BE2C (cell line): ENCODE results near the gene NFASC.

Experiments
- DNase-seq: peaks from one replicate; pipeline ENCODE4 v3.0.0-alpha.2; 2020
- H3K27me3 ChIP-seq: fragments of 250-450 bp; sonication (Bioruptor Pico); 2 replicates; pipeline ENCODE4 v1.5.1; 2020; ENCODE audit warnings: mild to moderate bottlenecking
- H3K36me3 ChIP-seq: fragments of 250-450 bp; sonication (Bioruptor Pico); 2 replicates; pipeline ENCODE4 v1.5.1; 2020; ENCODE audit warnings: mild to moderate bottlenecking
- H3K4me1 ChIP-seq: fragments of 250-450 bp; sonication (Bioruptor Pico); 2 replicates; pipeline ENCODE4 v1.5.1; 2020
- H3K4me3 ChIP-seq: 2 replicates; pipeline ENCODE4 v1.5.1; 2011; ENCODE audit warnings: low read depth, low read length
- H3K9me3 ChIP-seq: fragments of 250-450 bp; sonication (Bioruptor Pico); 2 replicates; pipeline ENCODE4 v1.5.1; 2020
- TF ChIP-seq, protein P1 (sequence below): IDR thresholded peaks from 2 replicates; pipeline ENCODE4 v1.5.1; 2012; ENCODE audit warnings: mild to moderate bottlenecking, low read depth, low read length

Gene NFASC

GRCh38 chr1:205009670-205010069, 139.0 kb downstream of the NFASC start:
- peaks cover 8% of the 10 kb centered on the region for H3K4me1 ChIP-seq

DNA sequence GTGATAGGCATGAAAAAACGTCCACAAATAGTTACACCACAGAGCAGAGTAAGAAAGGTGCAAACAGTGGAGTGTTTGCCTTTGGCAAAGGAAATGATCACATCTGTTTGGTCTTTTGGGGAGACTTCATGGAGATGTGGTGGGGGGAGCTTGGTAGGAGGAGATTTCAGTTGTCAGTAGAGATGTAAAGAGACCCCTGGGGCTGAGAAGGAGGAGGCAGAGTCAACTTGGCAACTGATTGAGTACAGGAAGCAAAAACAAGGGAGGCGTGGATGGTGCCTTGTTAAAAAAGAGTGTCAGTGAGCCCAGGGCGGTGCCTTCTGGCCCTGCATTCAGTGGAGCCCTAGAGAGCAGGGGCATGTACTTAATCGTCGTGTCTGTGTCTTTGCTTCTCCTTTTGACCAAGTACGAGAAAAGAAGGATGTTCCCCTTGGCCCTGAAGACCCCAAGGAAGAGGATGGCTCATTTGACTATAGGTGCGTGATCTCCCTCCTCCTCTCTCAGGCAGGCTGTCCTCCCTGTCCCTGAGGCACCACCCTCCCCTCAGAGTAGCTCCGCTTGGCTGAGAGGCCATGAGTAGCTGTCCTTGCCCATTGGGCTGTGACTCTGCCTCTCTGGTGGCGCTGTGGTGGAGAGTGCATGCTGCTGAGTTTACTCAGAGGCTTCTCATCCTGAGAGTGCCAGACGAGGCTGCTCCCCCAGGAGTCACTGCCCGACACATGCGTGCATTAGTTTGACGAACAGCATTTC, 141.9 kb downstream of the NFASC start:
- no peak overlapping the region for H3K4me3 ChIP-seq
- no peaks in the 10 kb centered on the region for H3K36me3 ChIP-seq
- H3K9me3 ChIP-seq = no peaks in the 10 kb centered on the region
- no peak for DNase-seq
- TF ChIP-seq, protein P1, sequence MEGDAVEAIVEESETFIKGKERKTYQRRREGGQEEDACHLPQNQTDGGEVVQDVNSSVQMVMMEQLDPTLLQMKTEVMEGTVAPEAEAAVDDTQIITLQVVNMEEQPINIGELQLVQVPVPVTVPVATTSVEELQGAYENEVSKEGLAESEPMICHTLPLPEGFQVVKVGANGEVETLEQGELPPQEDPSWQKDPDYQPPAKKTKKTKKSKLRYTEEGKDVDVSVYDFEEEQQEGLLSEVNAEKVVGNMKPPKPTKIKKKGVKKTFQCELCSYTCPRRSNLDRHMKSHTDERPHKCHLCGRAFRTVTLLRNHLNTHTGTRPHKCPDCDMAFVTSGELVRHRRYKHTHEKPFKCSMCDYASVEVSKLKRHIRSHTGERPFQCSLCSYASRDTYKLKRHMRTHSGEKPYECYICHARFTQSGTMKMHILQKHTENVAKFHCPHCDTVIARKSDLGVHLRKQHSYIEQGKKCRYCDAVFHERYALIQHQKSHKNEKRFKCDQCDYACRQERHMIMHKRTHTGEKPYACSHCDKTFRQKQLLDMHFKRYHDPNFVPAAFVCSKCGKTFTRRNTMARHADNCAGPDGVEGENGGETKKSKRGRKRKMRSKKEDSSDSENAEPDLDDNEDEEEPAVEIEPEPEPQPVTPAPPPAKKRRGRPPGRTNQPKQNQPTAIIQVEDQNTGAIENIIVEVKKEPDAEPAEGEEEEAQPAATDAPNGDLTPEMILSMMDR = no peak
- no peaks in the 10 kb centered on the region for H3K27me3 ChIP-seq
- peaks cover 8% of the 10 kb centered on the region for H3K4me1 ChIP-seq

More at GRCh38 chr1:205009670-205010069, 139.0 kb downstream of the NFASC start:
- Histone ChIP-seq H3K4me3 (no peak overlapping the region), H3K27me3 (no peaks in the 10 kb centered on the region), H3K36me3 (no peaks in the 10 kb centered on the region), H3K9me3 (no peaks in the 10 kb centered on the region)
- DNase-seq = no peak
- TF ChIP-seq, protein P1 = no peak

DNA sequence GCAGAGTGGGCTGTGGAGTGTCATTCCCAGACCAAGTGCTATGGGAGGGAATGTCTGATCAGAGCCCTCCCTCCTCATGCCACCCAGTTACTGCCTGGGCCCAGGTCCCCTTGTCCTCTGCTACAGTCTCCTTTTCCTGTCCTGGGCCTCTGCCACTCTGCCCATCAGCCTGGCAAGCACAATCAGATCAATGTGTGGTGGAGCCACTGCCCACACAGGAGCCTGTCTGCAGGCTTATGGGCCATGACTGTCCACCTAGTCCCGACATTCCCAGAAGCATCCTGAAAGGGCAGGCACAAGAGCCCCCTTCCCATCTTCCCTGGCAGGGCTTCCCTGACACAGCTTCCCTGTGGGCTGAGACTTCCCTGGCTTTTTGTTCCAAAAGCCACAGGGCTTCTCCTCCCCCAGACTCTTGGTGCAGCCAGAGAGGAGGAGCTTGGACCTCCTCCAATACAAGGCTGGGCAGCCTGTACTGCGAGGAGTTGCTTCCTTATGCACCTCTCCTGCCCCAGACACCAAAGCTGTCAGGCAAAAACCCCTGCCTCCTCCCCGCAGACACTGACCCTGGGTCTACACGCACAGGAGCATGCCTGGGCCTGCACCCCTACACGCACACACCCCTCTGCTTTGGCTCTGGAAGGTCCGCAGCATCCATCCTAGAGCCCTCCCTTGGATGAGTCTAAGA, 143.2 kb downstream of the NFASC start:
- Histone ChIP-seq H3K4me3 (no peak overlapping the region), H3K4me1 (peaks cover 8% of the 10 kb centered on the region), H3K36me3 (no peaks in the 10 kb centered on the region), H3K27me3 (no peaks in the 10 kb centered on the region), H3K9me3 (no peaks in the 10 kb centered on the region)
- TF ChIP-seq, protein P1 = no peak
- peak; percentile 55 for DNase-seq

DNA sequence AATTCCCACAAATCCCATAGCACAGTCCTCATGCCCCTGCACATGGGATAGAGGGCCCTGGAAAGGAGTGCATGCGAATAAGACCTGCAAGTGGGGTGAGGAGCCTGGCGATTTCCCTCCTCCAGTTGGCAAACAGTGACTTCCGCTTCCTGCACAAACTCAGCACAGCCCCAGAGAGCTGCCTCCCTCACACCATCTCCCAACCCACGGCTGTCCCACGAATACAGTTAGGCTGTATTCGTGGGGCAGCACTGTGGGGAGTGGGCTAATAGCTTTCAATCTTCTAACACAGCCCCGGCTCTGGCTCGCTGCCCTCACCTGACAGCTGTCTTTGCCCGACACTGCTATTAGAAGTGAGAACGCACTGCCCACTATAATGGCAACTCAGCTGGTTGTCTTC, 144.1 kb downstream of the NFASC start:
- TF ChIP-seq, protein P1 = no peak
- Histone ChIP-seq H3K36me3 (no peaks in the 10 kb centered on the region), H3K4me1 (peaks cover 8% of the 10 kb centered on the region), H3K4me3 (no peak overlapping the region), H3K27me3 (no peaks in the 10 kb centered on the region), H3K9me3 (no peaks in the 10 kb centered on the region)
- DNase-seq = no peak

DNA sequence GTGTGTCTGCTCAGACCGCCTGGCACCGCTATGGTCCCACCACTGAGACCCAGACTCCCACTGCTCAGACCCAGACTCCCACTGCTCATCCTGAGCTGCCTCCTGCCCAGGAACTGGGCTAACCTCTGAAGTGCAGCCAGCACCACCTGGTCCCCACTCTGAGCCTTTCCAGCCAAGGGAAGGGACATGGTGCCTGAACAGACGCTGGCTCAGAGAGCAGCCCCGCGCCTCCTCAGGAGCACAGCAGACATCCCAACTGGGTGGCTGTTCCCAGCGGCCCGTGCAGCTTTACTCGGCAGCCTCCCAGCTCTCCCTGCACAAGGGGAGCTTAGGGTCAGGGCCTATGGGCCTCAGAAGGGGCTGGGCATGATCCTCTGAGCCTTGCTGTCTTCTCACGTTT, 144.6 kb downstream of the NFASC start:
- DNase-seq = no peak
- H3K36me3 ChIP-seq = no peaks in the 10 kb centered on the region
- no peaks in the 10 kb centered on the region for H3K27me3 ChIP-seq
- no peaks in the 10 kb centered on the region for H3K9me3 ChIP-seq
- H3K4me1 ChIP-seq = peaks cover 8% of the 10 kb centered on the region
- no peak overlapping the region for H3K4me3 ChIP-seq
- TF ChIP-seq, protein P1 = no peak

GRCh38 chr1:205016075-205016474, 145.4 kb downstream of the NFASC start:
- Histone ChIP-seq H3K9me3 (no peaks in the 10 kb centered on the region), H3K36me3 (no peaks in the 10 kb centered on the region), H3K4me3 (no peak overlapping the region), H3K27me3 (no peaks in the 10 kb centered on the region), H3K4me1 (peaks cover 8% of the 10 kb centered on the region)
- no peak for DNase-seq
- TF ChIP-seq, protein P1 = no peak
